Sigmoid colon (tissue), 7 donors: ENCODE results near the gene ABCD3. TPM values are rescaled to one million over a fixed set of nuclear protein-coding genes. Genes with fewer than 3 reads are reported as not detected.

Experiments
- polyA plus RNA-seq, 3 donors: library from polyadenylated mRNA; stranded (reverse); fragments of 200-250 nt; gene quantifications; one replicate each; pipeline ENCODE4 v1.2.3, GENCODE V29; 2013
- total RNA-seq, 4 donors: library from RNA; depleted of rRNA; stranded (reverse); fragments of >200 nt; gene quantifications; one replicate each; pipeline ENCODE4 v1.1.0, GENCODE V29; 2016
- donor health status: healthy with polysubstance abuse.
- donor health status: Bipolar disorder and iron deficiency.
- donor health status: healthy.

The ABCD3 gene
- total and polyA plus RNA-seq, 7 donors: 21.0 to 55.6 (median 33.5) TPM

Other genes starting within 250 kb of the ABCD3 start
- gene ARHGAP29, start 180.8 kb upstream of the ABCD3 start, total RNA-seq: 10 to 100 TPM; 23.2 to 48.2 (median 32.0) TPM
- 1 to 10 TPM; 1.2 to 3.6 (median 3.1) TPM for gene ARHGAP29, start 180.8 kb upstream of the ABCD3 start, polyA plus RNA-seq
- gene F3, start 123.4 kb downstream of the ABCD3 start, total RNA-seq: 10 to 100 TPM; 19.3 to 53.7 (median 19.3) TPM
- 10 to 100 TPM in 2 of 3 donors, 1 to 10 TPM in 1; 9.9 to 22.0 (median 17.4) TPM for gene F3, start 123.4 kb downstream of the ABCD3 start, polyA plus RNA-seq